ENCODE measurements around the gene FARS2.

FARS2 gene

DNA sequence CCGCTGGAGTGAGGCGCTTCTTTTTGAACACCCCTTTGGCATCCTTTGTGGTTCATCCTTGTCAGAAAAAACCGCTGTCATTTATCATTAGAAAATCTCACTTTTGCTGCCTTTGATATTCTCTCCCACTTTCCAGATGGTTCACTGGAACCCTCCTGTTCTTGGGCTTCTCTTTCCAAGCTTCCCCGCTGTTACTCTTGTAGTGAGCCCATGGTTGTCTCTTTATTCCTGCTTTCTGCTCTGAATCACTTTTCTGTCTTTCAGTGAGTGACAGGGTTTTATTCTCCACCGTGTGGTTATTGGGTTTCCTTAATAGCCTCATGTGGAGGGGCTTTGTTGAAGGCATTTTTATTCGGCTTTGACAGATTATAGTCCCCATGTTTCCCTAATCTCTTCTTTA is 117.0 kb downstream of the FARS2 start:
- TF ChIP-seq, protein P1, sequence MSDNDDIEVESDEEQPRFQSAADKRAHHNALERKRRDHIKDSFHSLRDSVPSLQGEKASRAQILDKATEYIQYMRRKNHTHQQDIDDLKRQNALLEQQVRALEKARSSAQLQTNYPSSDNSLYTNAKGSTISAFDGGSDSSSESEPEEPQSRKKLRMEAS (IDR thresholded peaks at IDR 0.05; ENCODE audit: low read depth, low read length), result no peak
- TF ChIP-seq MYC (IDR thresholded peaks at IDR 0.05; ENCODE audit: low read depth, low read length) (no peak), POLR2A (IDR thresholded peaks at IDR 0.05; ENCODE audit: extremely low read depth, insufficient read length) (no peak)
- TF ChIP-seq, protein P2, sequence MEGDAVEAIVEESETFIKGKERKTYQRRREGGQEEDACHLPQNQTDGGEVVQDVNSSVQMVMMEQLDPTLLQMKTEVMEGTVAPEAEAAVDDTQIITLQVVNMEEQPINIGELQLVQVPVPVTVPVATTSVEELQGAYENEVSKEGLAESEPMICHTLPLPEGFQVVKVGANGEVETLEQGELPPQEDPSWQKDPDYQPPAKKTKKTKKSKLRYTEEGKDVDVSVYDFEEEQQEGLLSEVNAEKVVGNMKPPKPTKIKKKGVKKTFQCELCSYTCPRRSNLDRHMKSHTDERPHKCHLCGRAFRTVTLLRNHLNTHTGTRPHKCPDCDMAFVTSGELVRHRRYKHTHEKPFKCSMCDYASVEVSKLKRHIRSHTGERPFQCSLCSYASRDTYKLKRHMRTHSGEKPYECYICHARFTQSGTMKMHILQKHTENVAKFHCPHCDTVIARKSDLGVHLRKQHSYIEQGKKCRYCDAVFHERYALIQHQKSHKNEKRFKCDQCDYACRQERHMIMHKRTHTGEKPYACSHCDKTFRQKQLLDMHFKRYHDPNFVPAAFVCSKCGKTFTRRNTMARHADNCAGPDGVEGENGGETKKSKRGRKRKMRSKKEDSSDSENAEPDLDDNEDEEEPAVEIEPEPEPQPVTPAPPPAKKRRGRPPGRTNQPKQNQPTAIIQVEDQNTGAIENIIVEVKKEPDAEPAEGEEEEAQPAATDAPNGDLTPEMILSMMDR (IDR thresholded peaks at IDR 0.05; ENCODE audit: low read depth, low read length), result no peak
- no peak overlapping the region for H3K4me3 ChIP-seq (ENCODE audit: low read depth, low read length)
- DNase-seq (ENCODE audit: low read depth), result no peak

DNA sequence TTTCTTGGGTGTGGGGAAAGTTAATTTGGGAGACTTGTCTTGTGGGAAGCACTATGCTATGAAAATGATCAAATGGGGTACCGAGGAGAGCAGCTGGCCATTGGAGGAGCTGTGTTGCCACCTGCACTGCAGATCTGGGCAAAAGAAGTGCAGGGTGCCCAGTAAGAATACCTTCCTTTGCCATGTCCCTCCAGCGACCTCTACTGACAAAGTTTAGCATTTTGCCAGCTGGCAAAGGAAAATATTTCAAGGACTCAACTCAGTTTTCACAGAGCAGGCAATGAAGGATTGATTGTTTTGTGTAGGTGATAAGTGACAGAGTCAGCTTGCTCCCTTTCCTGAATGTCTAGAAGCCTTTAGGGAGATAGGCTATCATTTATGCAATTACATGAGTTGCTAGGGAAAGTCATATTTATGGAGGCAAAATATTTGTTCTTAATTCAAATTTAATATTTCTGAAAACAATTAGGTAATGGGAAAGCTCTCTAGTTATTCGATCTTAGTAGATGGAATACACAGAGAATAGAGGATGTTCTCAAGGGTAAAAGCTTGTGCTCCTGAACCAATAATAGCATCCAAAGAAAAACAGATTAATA is 118.4 kb downstream of the FARS2 start:
- DNase-seq (ENCODE audit: low read depth), result peak; percentile 74
- TF ChIP-seq, protein P2 (IDR thresholded peaks at IDR 0.05; ENCODE audit: low read depth, low read length), result peak; percentile 86
- TF ChIP-seq POLR2A (IDR thresholded peaks at IDR 0.05; ENCODE audit: extremely low read depth, insufficient read length), result no peak
- no peak overlapping the region for H3K4me3 ChIP-seq (ENCODE audit: low read depth, low read length)

DNA sequence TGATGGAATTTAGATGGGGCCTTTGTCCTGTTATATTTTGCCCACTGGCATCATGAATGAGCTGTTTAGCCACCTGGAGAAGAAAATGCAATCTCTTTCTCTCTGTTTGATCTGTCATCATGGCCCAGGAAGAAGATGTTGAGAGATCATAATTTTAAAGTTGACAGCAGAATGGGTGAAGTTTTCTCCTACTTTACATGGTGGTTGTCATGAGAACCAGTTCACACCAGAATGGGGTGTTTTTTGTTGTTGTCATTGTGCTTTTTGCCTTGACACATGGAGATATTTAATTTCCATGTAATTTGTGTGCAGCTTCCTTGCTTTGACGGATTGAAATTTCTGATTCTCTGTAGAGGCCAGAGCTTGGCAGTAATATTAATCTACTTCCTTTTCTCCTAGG is 122.5 kb downstream of the FARS2 start:
- no peak overlapping the region for H3K4me3 ChIP-seq (ENCODE audit: low read depth, low read length)
- DNase-seq (ENCODE audit: low read depth), result no peak
- TF ChIP-seq MYC (IDR thresholded peaks at IDR 0.05; ENCODE audit: low read depth, low read length), result no peak

DNA sequence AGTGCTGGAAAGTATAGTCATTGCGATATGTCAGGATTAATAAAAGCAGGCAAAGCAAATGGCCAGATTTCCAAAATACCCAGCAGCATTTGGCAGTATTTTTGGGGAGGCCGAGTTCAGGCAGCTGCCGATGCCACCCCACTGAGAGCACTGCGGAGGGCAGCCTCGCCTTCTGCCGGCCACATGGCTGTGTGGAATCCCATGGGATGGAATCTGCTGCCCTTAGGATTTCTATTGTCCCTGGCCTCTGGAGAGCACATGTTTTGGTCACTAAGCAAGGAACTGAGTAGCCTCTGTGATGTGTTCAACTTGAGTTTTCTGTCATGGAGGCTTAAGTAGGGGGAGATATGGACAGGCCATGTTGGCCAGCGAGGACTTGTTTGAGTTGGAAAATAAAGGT is 123.0 kb downstream of the FARS2 start:
- DNase-seq (ENCODE audit: low read depth), result no peak
- TF ChIP-seq MYC (IDR thresholded peaks at IDR 0.05; ENCODE audit: low read depth, low read length), result no peak
- TF ChIP-seq, protein P1 (IDR thresholded peaks at IDR 0.05; ENCODE audit: low read depth, low read length), result no peak
- TF ChIP-seq POLR2A (IDR thresholded peaks at IDR 0.05; ENCODE audit: extremely low read depth, insufficient read length), result no peak
- TF ChIP-seq, protein P2 (IDR thresholded peaks at IDR 0.05; ENCODE audit: low read depth, low read length), result no peak

DNA sequence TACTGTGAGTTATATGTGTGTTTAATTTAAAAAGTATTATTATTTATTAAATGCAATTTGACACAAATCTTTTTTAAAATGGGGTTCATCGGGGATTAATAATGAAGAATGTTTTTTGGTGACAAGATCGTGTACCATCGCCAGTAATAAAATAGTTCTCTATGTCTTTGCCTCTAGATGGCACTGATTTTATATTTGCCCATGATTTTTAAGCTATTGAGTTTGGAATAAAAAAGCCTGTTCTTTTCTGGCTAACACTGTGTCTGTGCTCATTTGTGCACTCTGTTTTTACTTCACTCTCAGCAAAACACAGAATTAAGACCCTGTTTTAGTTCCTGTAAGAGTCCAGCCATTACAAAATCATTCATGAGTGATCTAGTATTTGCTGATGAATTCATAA is 127.0 kb downstream of the FARS2 start:
- DNase-seq (ENCODE audit: low read depth), result no peak
- H3K4me3 ChIP-seq (ENCODE audit: low read depth, low read length), result no peak overlapping the region
- TF ChIP-seq, protein P1 (IDR thresholded peaks at IDR 0.05; ENCODE audit: low read depth, low read length), result no peak
- TF ChIP-seq, protein P2 (IDR thresholded peaks at IDR 0.05; ENCODE audit: low read depth, low read length), result no peak
- TF ChIP-seq POLR2A (IDR thresholded peaks at IDR 0.05; ENCODE audit: extremely low read depth, insufficient read length) (no peak), MYC (IDR thresholded peaks at IDR 0.05; ENCODE audit: low read depth, low read length) (no peak)

More for the DNA sequence above, 123.0 kb downstream of the FARS2 start:
- no peak overlapping the region for H3K4me3 ChIP-seq (ENCODE audit: low read depth, low read length)

DNA sequence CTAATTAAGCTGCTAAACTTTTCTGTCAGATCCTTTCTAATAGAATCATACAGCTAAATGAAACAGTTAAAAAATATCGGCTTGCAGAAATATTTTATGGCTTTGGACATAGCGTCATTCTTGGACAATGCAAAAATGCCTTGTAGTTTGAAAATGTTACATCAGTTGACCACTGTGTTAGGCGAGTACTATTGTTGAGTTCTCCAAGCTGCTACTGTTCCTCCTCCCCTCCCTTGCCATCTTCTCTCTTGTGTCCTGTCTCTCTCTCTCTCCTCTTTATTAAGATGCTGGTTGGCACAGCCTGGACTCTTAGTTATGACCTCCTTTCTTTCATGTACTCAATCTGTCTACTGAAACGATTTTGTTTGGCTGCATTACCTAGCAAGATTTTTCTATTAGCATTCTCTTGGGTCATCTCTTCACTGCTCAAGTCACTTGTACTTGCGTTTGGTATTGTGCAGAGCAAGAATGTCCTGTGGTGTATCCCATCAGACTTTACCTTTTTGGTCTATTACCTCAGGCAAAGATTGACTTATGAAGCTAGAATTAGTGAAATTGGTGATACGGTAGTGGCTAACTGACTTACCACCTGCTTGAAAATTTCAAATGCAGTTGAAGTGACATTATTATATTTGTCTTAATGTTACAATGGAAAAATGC is 127.9 kb downstream of the FARS2 start:
- H3K4me3 ChIP-seq (ENCODE audit: low read depth, low read length), result no peak overlapping the region
- no peak for DNase-seq (ENCODE audit: low read depth)
- no peak for TF ChIP-seq POLR2A (IDR thresholded peaks at IDR 0.05; ENCODE audit: extremely low read depth, insufficient read length)
- TF ChIP-seq, protein P1 (IDR thresholded peaks at IDR 0.05; ENCODE audit: low read depth, low read length), result no peak

DNA sequence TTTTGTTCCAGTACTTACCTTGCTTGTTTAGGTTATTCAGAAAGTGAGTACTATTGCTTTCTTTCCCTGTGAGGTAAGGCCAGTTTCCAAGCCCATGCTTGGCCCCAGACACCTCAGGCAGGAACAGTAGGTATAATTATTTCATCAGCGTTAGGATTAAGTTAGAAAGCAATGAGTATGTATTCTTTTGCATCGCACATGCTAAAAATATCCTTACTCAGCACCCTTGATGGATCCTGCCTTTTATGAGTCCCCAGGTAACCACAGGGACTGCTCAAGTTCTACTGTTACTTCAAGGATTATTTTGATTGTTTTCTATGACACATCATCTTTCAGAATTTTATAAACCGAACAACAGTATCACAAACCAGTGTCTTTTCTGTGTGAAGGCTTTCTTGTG is 128.9 kb downstream of the FARS2 start:
- DNase-seq (ENCODE audit: low read depth), result no peak
- TF ChIP-seq, protein P2 (IDR thresholded peaks at IDR 0.05; ENCODE audit: low read depth, low read length), result no peak
- TF ChIP-seq MYC (IDR thresholded peaks at IDR 0.05; ENCODE audit: low read depth, low read length) (no peak), POLR2A (IDR thresholded peaks at IDR 0.05; ENCODE audit: extremely low read depth, insufficient read length) (no peak)
- TF ChIP-seq, protein P1 (IDR thresholded peaks at IDR 0.05; ENCODE audit: low read depth, low read length), result no peak
- H3K4me3 ChIP-seq (ENCODE audit: low read depth, low read length), result no peak overlapping the region

Measured in NB4 (cell line).